NCI-H524 treated with DMSO at 0.1 percent for 48 hours (cell line): ENCODE data around the gene SUPT3H.
"Not testable (repeated sequence)": the region's sequence is repeated elsewhere in the genome, so short reads cannot be mapped to it uniquely, and the experiment has no call there.

Experiments
- DNase-seq: peaks from one replicate; lab custom pipeline; 2025; lab: John Stamatoyannopoulos, UW

Gene SUPT3H

DNA sequence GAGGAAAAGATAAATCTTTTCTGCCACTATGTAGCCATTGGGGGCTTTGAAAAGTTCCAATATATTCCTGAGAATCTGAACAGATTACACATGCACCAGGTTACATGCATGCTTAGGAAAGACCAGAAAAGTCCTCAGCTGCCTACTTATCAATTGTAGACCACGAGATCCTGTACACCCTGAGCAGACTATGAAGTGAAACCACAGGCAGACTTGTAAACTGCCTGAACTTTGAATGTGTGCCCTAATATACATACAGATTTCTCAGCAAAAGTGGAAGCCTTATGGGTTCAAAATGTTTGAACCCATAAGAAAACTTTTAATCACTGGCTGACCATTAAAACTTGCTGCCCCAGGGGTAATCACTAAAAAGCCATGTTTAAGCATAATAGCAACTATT lies 323.1 kb downstream of the SUPT3H start:
- no peak for DNase-seq

DNA sequence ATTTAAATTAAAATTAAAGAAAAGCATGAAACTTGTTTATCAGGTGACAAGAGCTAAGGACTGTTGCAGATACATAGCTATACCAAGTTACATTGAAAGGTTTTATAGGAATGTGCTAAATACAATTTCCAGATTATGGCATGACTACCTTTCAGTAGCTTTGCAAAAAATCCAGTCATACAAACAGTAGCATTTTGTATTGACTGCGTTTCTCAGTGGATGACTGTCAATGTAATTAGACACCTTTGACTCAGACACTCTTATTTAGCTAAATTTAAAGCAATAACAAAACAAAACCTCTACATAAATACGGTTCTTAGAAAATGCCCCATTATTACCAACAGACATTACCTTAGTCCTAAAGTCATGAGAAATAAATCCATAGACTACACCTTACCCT lies 325.4 kb downstream of the SUPT3H start:
- no peak for DNase-seq

DNA sequence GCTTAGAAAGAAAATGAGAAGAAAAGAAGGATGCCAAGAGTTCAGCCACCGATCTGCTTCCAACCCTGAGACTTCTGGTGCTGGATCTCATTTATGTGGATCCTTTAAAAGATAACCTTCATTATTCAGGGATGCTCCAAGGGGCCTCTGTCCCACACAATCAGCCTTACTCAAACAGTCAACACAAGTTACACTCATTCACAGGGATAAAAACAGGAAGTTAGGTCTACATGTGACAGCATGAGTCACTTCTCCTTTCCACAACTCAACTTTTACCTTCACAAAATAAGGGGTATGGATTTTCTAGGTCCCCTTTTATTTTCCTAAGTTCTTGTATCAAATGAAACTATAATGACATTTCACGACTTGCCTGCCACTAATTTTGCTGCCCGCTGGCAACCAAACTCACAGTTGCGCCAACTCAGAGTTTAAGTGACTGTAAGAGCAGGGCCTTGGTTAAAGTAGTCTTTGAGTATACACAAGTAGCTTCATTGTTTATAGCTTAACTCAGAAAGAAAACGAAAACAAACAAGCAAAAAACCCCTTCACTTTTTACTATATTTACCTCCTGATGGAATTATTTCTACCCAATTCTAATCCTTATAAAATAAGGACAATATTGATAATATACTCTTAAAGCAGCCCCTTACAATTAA lies 328.4 kb downstream of the SUPT3H start:
- no peak for DNase-seq

DNA sequence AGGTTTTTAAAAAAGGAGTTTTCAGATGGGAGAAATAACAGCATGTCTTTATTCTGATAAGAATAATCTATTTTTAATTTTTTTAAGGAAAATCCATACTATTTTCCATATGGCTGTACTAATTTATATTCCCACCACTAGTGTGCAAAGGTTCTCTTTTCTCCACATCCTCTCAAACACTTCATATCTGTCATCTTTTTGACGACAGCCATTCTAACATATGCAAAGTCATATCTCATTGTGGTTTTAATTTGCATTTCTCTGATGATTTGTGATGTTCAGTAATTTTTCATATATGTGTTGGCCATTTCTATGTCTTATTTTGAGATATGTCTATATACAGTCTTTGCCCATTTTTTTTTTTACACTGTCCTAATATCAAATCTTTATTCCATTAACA lies 330.2 kb downstream of the SUPT3H start:
- no peak for DNase-seq

DNA sequence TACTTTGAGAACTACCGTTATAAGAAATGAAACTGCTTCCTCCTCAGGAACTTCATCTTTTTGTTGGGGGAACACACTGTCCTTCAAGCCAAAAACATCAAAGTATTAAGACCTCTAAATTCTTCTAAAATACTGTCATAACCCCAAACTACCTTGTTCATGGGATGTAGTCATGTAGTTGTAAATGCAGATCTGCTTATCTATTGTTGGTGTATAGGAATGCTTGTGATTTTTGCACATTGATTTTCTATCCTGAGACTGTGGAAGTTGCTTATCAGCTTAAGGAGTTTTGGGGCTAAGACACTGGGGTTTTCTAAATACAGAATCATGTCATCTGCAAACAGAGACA lies 332.5 kb downstream of the SUPT3H start:
- DNase-seq, result no peak

DNA sequence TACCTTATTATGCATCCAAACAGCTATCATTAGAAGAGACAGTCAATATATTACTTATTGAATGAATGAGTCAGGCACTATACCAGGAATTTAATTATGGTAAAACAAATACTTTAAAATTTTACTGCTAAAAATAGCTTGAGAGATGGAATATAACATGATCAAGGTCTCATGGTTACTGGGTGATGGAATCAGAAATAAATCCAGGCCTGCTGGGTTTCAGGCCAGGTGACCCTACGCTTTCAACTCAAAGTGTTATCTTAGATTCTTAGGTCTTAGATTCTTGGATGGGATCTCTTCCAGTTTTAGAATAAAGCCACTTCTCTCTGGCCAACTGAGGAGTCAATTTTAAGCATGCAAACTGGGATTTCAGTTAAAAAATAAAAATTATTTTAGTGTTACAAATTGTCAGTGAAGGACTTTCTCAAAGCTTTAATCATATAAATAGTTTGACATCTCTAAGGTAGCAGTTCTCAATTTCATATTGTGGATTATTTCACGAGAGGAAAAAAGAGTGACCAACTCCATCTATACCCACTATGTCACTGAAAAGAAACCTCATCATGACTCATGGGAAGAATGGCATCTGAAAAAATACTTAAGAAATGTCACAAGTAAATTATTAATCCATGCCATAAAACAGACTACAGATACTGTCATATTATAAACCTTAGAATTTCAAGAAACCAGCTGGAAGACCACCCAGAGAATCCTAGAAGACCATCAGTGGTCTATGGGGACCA lies 333.1 kb downstream of the SUPT3H start:
- DNase-seq, result no peak

DNA sequence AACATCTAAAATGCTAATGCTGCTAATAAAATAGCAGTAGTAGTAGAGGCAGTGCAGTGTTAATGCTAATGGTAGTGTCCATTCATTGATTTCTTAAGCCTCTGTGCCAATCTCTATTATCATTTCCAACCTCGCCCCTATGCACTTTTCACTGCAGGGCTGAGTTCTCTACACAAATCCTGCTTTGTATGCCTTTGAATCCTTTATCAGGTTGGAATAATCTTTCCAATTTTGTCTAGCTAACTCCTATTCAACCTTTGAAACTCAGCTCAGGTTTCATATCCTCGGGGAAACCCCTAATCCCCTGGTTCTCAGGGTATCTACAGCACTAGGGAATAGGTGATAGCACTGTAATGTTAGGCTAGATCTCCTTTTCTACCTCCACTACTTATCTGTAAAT lies 333.6 kb downstream of the SUPT3H start:
- DNase-seq, result no peak

DNA sequence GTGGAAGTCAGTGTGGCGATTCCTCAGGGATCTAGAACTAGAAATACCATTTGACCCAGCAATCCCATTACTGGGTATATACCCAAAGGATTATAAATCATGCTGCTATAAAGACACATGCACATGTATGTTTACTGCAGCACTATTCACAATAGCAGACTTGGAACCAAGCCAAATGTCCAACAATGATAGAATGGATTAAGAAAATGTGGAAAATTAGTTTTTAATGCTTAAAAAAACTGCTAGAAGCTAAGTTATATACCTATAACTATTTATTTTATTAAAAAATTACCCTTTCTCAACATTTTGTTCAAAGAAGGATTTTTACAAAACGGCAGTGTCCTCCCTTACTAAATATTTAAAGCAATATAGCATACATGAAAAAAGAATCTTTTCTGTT lies 335.1 kb downstream of the SUPT3H start:
- DNase-seq, result not testable (repeated sequence)

DNA sequence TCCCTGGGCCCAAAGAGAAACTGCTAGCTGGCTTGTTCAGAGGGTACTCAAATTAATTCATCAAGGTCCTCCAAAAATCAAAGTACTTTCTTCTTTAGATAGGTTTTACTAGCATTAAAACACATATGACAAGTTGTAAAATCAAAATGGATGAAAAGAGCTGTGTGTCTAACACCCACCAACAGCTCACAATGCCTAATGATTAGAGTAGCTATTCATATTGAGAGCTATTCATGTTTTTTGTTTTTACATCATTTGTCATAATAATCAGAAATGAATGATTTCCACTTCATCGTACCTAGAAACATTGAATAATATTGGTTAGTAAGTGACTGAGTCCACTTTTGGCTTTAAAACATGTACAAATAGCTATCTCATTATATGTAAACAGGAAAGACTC lies 339.5 kb downstream of the SUPT3H start:
- no peak for DNase-seq

DNA sequence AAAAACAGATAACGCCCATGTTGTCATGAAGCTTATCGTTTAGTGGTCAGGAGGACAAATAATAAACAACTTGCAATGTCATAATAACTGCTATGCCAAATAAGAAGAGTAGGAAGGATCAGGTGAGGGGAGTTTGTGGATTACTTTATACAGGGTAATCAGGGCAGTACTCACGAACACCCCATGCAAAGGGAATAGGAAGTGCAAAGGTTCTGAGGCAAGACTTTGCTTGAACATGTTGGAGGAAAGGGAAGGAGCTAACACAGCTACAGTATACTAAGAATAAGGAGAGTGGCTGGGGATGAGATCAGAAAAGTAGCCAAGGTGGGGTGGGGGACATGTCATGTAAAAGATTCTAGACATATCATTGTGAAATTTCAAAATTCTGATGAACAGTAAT lies 341.6 kb downstream of the SUPT3H start:
- no peak for DNase-seq

DNA sequence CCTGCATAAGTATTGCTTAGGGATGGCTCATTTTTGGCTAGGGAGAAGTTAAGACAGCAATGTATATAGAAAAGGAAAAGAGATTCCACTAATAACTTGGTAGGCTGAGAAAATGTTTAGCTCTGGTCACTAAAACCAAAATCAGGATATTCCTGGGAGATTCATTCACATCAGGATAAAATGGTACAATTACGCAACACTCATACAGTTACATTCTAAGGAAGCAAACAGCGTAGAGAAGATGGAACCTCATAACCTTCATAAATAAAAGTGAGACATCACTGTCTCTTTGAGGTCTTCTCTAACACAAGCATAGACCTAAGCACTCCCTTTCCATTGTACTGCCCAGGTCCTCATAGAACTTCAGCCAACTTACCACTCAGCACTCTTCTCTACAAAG lies 345.3 kb downstream of the SUPT3H start:
- no peak for DNase-seq

DNA sequence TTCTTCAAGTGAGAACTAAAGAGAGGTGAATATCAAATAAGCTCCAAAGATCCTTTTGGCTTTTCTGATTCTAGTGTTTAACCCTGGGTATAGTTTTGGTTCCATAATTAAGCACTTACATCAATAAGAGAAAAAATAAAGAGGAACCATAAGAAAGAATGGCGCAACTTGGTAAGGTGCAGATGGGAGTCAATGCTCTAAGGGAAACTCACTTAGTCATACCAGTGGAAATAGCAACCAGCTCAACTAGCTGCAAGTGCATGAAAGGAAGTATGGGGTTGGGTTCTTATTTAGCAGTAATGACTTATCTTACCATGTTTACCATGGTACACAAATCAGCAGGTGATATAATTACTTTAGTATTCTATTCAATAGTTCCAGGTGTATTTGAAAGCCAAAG lies 346.1 kb downstream of the SUPT3H start:
- no peak for DNase-seq

DNA sequence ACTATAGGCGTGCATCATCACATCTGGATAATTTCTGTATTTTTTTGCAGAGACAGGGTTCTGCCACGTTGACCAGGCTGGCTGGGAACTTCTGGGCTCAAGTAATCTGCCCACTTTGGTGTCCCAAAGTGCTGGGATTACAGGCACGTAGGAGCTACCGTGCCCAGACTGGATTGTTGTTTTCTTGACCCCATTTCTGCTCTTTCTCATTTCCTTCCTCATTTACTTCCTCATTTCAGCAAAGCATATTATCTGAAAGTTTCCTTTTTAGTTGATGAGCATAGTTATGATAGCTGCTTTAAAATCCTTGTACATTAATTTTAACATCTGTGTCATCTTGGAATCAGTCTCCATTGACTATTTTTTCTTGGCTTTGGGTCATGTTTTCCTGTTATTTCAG lies 350.6 kb downstream of the SUPT3H start:
- no peak for DNase-seq

DNA sequence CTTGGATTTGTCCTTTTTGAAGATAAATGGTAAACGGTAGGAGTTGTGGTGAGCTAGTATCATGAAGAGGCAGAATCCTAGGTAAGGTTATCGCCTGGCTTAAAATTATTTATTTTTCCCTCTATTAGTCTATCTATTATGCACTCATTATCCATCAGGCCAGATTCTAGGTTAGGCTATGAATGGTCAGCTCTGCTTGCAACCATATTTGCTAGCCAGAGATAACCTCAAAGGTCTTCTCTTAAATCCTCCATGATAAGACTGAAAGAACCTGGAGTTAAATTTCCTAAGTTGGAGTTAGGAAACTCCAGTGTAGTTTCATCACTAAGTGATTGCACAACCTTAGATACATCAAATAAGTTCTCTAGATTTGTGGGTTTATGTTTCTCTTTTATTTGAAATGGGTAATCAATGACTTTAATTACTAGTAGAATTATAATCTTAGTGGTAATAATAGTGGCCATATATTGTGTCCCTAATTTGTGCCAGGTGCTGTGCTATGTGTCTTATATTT lies 351.7 kb downstream of the SUPT3H start:
- no peak for DNase-seq

DNA sequence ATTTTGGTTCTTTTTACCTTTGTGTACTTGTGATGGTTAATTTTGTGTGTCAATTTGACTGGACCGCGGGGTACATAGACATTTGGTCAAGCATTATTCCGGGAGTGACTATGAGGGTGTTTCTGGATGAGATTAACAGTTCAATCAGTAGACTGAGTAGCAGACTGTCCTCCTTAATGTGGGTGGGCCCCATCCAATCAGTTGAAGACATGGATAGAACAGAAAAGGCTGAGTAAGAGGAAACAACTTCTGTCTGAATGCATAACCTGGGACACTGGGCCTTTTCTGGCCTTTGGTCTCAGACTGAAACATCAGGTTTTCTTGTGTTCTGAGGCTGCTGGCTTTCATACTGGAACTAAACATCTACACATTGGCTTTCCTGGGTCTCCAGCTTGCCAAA lies 353.1 kb downstream of the SUPT3H start:
- no peak for DNase-seq

DNA sequence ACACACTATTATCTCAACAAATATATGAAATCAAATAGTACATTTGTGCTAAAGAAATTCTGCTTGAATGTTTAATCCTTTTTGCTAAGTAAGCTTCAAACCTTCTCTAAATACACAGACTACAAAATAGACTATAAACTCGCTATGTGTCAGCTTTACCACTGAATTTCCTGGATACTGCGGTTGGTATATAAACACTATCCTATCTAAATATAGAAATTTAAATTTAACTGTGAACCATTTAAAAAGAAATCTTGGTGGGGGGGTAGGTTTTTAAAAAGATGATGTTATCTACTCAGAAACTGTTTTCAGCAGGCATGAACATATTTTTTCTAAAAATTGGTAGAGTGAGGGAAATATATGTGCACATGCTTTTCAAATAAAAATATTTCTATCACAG lies 356.1 kb downstream of the SUPT3H start:
- DNase-seq, result no peak

DNA sequence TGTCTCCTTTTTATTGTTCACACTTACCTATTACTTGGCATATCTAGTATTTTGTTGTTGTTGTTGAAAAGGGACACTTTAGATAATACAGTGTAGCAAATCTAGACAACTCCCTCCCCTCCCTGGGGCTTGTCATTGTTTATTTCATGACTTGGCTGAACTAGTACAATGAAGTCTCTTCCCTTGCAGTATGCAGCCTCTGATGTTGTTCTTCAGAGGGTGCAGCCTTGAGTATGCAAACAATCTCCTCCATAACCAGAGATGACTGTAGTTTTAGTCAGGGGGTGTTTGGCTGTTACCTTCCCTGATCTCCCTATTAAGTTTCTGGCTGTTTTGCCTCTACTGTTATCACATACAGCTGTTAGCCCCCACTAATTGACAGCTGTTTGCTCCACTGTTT lies 365.0 kb downstream of the SUPT3H start:
- no peak for DNase-seq

DNA sequence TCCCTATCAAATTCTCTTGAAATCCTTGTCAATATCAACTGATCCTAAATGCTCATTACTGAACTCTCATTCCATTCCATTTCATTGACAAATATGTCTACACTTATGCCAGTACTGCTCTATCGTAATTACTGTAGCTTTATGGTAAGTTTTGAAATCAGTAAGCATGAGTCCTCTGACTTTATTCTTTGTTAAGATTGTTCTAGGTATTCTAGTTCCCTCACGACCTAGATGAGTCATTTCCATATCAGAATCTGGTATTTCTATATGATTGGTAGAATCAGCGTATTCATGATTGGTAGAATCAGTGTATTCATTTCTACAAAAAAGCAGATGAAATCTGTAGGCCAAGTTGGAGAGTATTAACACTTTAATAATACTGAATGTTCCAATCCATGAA lies 368.2 kb downstream of the SUPT3H start:
- DNase-seq, result no peak

DNA sequence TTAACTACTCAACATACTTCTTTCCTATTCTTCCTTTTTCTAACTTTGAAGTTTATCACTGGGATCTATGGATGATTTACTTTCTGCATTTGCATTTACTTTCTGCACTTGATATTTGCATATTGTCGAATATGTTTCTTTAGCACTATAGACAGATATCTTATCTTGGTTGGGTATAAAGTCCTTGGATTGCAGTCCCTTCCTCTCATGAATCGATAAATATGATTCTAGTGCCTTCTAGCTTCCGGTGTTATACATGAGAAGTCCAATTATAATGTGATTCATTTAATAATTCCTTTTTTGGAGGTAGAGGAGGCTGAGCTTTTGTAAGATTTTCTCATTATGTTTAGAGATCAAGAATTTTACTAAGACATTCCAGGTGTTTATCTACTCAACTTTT lies 370.8 kb downstream of the SUPT3H start:
- DNase-seq, result no peak

DNA sequence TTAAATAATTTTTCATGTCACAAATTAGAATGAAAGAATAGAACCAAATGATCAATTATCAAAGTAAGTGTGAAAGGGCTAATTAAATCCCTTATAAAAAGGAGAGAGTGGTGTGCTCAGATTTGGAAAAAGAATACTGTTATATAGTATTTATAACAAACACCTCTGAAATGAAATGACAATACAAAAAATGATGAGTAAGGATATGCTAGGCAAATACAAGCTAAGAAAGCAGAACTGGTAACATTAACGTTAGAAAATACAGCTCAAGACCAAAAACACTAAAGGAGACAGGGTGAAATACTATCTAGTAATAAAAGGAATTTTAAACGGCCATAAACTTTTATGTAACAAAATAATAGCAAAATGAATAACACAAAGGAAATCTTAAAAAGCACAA lies 373.8 kb downstream of the SUPT3H start:
- DNase-seq, result no peak

DNA sequence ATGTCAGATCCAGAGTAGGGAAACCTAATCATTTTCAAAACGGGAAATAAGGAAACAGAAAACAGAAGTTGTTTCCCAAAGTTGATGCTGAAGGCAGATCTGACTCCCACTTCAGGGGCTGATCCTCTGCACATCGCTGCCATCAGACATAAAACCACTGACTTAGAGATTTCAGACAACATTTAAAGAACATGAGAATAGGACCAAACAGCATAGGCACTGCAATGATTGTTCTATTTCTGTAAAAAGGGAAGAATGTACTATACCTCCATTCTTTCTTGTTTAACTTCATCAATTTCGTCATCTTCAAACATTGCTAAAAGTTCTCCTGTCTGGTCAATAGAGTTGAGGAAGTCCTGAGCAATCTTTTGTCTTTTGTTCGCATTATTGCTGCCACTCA lies 374.3 kb downstream of the SUPT3H start:
- no peak for DNase-seq

DNA sequence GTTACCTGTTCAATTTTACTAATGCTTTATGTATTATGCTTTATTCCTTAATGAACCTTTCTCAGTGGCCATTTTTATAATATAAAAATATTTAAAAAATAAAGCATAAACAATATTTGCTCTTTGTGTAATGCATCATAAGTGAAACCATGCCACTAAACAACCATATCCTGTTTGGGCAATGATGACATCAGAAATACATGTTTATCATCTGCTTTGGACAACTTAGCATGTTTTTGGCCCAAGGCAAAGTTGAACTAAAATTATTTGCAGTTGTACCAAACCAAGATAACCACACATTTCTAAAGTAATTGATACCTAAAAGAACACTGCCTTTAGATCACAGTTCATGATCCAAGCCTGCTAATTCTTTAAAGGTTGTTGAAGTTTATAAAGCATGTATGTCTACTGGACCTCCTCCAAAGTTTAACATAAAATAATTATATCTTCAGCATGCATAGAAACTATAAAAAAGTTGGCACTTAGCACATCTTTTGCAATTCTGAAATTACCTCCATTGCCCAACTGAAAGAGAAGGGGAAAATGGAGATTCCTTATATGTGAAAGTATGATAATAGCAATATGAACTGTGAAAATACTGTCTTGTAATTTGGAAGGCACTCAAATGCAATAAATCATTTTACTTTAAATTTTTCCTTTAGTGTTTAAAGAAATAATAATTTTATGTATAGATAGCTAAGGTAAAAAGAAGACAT lies 375.2 kb downstream of the SUPT3H start:
- DNase-seq, result no peak

DNA sequence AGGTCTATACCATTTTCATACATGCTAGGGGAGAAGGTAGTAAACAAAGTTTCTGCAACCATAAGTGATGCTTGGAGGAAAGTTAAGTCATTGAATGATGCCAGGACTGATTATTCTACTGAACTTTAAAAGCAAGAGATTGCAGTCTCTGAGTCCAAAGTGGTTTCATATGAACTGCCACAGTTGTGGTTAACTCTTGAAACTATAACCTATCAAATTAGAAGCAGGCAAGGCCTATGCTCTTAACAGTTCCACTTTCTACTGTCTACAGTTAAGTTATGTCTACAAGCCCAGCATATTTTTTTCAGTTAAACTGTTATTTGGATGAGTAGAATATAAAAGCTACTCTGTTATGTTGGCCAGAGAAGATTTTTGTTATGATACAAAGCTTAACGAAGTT lies 376.1 kb downstream of the SUPT3H start:
- DNase-seq, result no peak
